Activated T-cell treated with anti-CD3 and anti-CD28 coated beads, Interleukin-2, amount 50 U/mL, for 24 hours (primary cell): Measurements from ENCODE around the gene MGMT.
A peak's percentile ranks its signal among the peaks of the same experiment; 100 is the strongest.

Experiments
- DNase-seq: peaks from one replicate; pipeline ENCODE4 v3.0.0-alpha.2; 2020
- H3K27ac Mint-ChIP-seq: 2 replicates; pipeline ENCODE4 v1.8.0; 2020; ENCODE audit warnings: mild to moderate bottlenecking, mixed read lengths
- H3K27me3 Mint-ChIP-seq: 2 replicates; pipeline ENCODE4 v1.8.0; 2020; ENCODE audit warnings: mixed read lengths
- H3K36me3 Mint-ChIP-seq: 2 replicates; pipeline ENCODE4 v1.8.0; 2020; ENCODE audit warnings: low read depth, mixed read lengths
- H3K4me1 Mint-ChIP-seq: 2 replicates; pipeline ENCODE4 v1.8.0; 2020; ENCODE audit warnings: low read depth, mixed read lengths
- H3K4me3 Mint-ChIP-seq: 2 replicates; pipeline ENCODE4 v1.8.0; 2020; ENCODE audit warnings: mild to moderate bottlenecking, moderate library complexity, mixed read lengths
- H3K9me3 Mint-ChIP-seq: 2 replicates; pipeline ENCODE4 v1.8.0; 2020; ENCODE audit warnings: mixed read lengths

MGMT gene

DNA sequence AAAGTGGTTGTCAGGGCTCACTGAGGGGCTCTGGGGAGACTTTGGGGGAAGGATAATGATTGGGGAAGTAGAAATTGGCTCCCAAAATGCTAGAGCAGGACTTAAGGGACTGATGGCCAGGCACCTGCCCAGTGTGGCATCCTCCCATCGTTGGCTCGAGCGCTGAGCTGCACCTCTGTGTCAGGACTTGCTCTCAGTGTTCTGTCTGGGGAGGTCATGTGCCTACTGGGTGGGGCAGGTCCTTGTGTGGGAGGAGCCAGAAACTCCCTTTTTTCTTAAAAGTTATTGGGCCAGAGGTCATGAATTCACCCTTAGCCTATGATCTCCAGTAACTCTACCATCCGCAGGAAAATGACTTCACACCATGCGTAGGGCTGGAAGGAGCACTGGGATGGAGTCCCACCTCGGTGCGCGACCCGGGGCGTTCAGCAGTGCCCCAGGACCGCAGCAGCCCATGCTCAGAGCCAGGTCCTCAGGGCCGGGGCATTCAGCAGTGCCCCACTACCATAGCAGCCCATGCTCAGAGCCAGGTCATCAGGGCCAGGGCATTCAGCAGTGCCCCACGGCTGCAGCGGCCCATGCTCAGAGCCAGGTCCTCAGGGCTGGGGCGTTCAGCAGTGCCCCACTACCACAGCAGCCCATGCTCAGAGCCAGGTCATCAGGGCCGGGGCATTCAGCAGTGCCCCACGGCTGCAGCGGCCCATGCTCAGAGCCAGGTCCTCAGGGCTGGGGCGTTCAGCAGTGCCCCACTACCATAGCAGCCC, 275.1 kb downstream of the MGMT start:
- Mint-ChIP-seq H3K9me3 (peaks cover 33% of the 10 kb centered on the region), H3K36me3 (peaks cover 70% of the 10 kb centered on the region), H3K4me1 (no peaks in the 10 kb centered on the region), H3K4me3 (no peak overlapping the region), H3K27ac (no peak overlapping the region), H3K27me3 (no peaks in the 10 kb centered on the region)
- peak; percentile 3 for DNase-seq

DNA sequence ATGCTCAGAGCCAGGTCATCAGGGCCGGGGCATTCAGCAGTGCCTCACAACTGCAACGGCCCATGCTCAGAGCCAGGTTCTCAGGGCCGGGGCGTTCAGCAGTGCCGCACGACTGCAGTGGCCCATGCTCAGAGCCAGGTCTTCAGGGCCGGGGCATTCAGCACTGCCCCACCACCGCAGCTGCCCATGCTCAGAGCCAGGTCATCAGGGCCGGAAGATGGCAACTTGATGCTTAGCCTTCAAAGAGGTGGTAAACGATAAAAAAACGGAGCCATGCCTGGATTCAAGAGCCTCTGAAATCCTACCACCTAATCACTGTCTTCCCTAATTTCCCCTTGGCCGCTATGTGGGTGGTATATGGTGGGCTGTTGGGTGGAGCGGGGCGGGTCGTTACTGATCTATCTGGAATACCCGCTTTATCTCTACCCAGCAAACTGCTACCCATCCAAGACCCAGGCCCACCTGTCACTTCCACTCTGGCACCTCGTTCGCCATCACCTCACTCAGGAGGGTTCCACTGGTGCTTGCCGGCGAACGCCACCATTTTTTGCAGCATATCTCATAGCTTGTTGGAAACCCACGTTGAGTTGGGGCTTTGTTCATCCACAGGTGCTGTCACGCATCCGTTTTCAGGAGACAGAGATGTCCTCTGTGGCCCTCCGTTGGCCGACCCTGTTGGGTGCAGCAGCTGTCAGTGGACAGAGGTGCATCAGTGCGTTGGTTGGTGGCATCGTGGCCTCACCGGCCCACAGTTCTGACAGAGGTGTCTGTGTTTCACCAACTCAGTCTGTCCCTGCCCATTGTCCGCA, 275.9 kb downstream of the MGMT start:
- Mint-ChIP-seq H3K27ac (no peak overlapping the region), H3K36me3 (peaks cover 72% of the 10 kb centered on the region), H3K4me3 (no peak overlapping the region), H3K27me3 (no peaks in the 10 kb centered on the region), H3K9me3 (peaks cover 40% of the 10 kb centered on the region), H3K4me1 (no peaks in the 10 kb centered on the region)
- DNase-seq: peak; percentile 5

DNA sequence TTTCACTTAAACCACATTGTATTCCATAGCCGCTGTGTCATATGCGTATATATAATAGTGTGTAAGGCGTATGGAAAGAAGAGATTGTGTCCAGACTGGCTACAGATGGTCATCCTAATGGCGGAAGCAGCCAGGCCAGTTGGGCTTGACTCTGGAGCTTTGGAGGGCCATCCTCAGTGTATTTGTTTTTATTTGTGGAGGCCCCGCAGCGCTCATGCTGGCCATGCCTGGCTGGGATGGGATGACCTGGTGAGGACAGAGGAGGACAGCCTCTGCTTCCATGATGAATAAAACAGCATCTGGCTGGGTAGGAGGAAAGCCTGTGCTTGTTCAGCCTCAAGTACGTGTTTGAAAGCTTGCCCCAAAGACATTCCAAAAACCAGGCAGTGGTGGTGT, 276.7 kb downstream of the MGMT start:
- Mint-ChIP-seq H3K27ac (no peak overlapping the region), H3K9me3 (peaks cover 47% of the 10 kb centered on the region), H3K27me3 (no peaks in the 10 kb centered on the region), H3K36me3 (peaks cover 73% of the 10 kb centered on the region), H3K4me3 (no peak overlapping the region), H3K4me1 (no peaks in the 10 kb centered on the region)
- DNase-seq: no peak

DNA sequence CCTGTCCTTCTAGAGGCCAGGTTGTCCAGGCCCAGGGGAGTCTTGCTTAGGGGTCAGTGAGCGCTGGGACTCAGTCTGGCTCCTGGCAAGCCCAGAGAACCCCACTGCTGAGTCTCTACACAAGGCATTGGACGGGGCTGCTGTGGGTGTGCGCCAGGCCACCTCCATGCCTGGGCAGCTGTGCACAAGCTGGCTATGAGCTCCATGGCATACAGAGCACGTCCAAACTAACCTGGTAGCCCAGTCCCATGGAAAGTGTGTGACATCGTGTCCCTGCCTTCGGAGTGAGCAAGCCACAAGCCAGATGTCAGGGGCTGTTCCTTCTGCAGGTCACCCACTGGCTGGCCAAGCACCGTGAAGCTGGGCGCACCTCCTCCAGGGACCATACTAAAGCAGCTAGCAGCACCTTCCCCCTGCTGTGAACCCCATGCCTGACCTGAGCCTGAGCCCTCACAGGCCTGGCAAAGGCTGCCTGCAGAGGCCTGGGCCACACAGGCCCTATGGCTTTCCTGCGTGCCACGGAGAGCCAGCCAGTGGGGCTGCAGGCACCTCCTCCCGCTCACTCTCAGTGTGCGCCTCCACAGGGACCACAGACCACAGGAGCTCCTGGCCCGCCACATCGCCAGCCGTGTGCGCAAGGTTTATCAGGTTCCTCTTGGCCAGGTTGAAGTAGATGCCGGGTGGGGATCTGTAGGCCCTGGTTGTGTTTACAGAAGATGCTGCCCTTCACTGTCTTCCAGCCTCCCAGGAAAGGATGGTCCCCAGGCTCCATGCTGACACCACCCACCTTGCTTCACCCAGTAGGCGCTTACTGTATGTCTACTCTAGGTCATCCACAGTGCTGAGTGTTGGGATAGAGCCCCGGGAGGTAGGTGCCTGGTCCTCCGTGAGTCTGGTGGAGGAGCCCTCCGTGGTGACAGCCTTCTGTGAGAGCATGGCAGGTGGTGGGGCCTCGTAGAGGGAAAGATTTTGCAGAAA, 277.4 kb downstream of the MGMT start:
- peaks cover 73% of the 10 kb centered on the region for H3K36me3 Mint-ChIP-seq
- H3K27ac Mint-ChIP-seq: no peak overlapping the region
- peaks cover 52% of the 10 kb centered on the region for H3K9me3 Mint-ChIP-seq
- no peaks in the 10 kb centered on the region for H3K27me3 Mint-ChIP-seq
- H3K4me1 Mint-ChIP-seq: no peaks in the 10 kb centered on the region
- peak; percentile 15 for DNase-seq
- no peak overlapping the region for H3K4me3 Mint-ChIP-seq

DNA sequence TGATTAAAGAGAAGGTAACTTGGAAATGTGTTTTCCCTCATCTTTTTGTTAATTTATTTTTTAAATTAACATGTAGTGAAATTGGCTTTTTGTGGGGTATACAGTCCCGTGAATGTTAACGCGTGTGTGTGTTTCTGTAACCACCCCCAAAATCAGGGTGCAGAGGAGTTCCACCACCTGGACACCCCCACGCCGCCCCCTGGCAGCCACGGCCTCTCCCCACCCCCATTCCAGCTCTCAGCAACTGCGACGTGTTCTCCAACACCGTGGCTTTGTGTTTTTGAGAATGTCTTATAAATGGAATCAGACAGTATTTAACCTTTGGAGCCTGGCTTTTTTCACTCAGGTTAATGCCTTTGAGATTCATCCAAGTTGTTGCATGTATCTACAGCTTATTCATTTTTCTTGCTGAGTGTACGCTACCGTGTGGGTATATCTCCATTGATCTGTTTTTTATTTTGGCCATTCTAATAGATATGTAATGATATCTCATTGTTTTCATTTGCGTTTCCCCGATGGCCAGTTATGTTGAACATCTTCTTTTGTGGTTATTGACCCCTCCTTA, 278.2 kb downstream of the MGMT start:
- Mint-ChIP-seq H3K9me3 (peaks cover 50% of the 10 kb centered on the region), H3K27me3 (no peaks in the 10 kb centered on the region), H3K4me1 (no peaks in the 10 kb centered on the region), H3K4me3 (no peak overlapping the region), H3K27ac (no peak overlapping the region), H3K36me3 (peaks cover 67% of the 10 kb centered on the region)
- DNase-seq: no peak

DNA sequence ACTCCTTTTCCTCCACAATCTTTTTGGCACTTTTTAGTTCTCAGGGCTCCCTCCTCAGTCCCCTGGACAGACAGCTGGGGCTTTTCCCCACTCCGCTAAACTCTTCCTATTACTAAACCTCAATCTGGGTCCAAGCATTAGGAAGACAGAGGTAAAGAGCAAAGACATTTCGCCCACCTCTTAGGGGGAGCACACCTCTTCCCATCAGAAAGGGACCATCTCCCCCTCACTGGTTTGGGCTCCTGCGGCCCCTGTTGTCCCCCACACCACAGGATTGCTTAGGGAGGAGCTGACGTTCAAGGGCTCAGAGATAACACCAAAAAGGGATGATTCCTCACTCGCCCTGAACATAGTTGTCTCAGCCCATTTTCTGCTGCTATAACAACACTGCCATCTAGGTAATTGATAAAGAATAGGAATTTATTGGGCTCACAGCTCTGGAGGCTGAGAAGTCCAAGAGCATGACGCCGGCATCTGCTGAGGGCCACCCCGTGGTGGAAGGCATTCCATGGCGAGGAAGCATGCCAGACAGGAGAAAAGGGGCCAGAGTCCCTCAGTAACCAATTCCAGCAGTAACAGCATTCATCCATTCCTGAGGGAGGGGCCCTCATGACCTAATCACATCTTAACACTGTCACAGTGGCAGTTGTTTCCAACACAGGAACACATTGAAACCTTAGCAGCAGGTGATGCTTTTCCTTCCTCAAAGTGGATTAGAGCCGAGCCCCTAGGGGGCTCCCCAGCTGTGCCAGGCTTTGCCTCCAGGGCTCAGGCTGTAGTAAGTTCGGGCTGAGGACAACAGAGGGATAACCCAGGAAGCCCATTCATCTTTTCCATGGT, 287.4 kb downstream of the MGMT start:
- Mint-ChIP-seq H3K36me3 (peaks cover 73% of the 10 kb centered on the region), H3K27ac (no peak overlapping the region), H3K4me1 (peaks cover 13% of the 10 kb centered on the region), H3K9me3 (peaks cover 34% of the 10 kb centered on the region), H3K4me3 (no peak overlapping the region), H3K27me3 (no peaks in the 10 kb centered on the region)
- DNase-seq: no peak

DNA sequence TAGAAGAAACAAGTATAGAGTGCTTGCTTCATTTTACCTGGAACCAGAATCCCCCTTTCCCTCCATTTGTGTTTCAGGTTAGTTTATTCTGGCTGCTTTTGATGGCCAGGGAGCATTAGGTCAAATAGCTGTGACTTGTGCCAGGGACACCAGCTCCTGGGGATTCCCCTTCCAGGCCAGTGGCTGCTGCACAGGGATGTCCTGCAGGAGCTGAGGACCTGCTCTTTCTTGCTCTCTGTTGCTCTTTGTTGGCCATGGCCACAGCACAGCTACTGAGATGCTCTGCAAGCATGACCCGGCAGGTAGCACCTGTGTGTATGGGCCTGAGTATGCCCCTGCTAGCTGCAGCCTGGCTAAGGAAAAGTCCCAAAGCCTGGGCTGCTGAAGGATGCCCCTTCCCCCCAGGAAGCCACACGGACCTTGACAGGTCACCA, 288.1 kb downstream of the MGMT start:
- H3K4me1 Mint-ChIP-seq: peaks cover 13% of the 10 kb centered on the region
- H3K9me3 Mint-ChIP-seq: peaks cover 29% of the 10 kb centered on the region
- DNase-seq: no peak
- no peaks in the 10 kb centered on the region for H3K27me3 Mint-ChIP-seq
- H3K27ac Mint-ChIP-seq: no peak overlapping the region
- H3K36me3 Mint-ChIP-seq: peaks cover 79% of the 10 kb centered on the region
- H3K4me3 Mint-ChIP-seq: no peak overlapping the region

DNA sequence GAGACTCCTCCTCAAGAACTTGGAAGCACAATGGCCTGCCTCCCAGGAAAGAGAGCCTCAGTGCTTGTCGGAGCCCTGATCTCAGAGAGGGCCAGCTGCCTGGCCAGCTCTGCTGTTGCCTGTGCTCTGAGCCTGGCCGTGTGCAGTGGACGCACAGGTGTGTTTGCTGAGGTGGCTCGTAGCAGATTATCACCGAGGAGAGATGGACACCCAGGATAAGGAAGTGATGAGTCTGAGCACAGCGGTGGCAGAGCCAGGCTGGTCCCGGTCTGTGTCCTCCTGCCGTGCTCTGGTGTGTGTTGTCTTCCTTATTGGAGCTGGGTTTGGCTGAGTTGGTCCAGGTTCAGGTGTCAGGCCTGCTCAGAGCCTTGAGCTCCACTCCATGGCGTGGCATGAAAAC, 288.6 kb downstream of the MGMT start:
- H3K4me1 Mint-ChIP-seq: peaks cover 13% of the 10 kb centered on the region
- no peak for DNase-seq
- H3K4me3 Mint-ChIP-seq: no peak overlapping the region
- H3K36me3 Mint-ChIP-seq: peaks cover 81% of the 10 kb centered on the region
- H3K27ac Mint-ChIP-seq: no peak overlapping the region
- H3K9me3 Mint-ChIP-seq: peaks cover 25% of the 10 kb centered on the region
- no peaks in the 10 kb centered on the region for H3K27me3 Mint-ChIP-seq

DNA sequence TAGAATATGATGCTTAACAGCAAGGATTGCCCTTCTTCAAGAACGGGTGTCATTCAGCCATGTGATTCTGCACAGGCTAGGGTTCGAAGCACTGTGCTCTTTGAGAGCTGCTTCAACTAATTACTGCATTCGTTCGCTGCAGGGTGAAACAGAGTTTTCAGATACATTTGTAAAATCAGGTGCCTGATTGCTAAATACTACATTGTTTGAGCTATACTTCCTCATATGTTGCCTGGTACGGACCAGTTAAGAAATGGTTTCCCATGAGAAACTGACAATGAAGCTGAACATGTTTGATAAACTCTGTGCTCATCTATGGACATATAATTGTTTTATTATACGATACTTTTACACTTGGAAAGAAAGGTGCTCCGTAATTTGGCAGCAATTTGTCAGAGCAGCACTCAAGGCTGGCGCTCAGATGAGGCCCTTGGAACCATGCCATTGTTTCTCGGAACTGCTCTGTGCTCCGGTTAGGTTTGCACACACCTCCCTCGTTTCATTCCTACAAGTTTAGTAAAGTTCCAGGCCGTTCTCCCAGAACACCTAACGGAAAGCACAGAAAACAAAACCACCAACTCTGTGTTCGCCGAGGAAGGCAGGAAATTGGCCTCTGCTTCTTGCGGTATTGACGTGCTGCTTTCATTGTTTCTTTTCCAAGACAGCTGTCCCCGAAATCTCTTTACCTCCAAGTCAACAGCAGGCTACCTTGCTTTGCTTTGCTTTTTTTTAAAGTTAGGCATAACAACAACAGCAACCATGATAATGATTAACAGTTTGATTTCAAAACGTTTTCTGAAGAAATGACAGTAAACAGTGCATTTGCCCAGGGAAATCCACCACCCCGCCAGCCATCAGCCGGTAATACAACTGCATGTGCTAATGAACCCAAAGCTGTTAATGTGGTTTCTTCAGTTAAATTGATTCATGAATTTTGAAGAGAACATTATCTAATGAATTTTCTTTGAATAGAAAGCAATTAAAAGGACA, 290.2 kb downstream of the MGMT start:
- Mint-ChIP-seq H3K9me3 (peaks cover 16% of the 10 kb centered on the region), H3K36me3 (peaks cover 84% of the 10 kb centered on the region), H3K27ac (no peak overlapping the region), H3K27me3 (no peaks in the 10 kb centered on the region), H3K4me3 (peak overlapping the region; percentile 25), H3K4me1 (peaks cover 13% of the 10 kb centered on the region)
- peak; percentile 11 for DNase-seq

DNA sequence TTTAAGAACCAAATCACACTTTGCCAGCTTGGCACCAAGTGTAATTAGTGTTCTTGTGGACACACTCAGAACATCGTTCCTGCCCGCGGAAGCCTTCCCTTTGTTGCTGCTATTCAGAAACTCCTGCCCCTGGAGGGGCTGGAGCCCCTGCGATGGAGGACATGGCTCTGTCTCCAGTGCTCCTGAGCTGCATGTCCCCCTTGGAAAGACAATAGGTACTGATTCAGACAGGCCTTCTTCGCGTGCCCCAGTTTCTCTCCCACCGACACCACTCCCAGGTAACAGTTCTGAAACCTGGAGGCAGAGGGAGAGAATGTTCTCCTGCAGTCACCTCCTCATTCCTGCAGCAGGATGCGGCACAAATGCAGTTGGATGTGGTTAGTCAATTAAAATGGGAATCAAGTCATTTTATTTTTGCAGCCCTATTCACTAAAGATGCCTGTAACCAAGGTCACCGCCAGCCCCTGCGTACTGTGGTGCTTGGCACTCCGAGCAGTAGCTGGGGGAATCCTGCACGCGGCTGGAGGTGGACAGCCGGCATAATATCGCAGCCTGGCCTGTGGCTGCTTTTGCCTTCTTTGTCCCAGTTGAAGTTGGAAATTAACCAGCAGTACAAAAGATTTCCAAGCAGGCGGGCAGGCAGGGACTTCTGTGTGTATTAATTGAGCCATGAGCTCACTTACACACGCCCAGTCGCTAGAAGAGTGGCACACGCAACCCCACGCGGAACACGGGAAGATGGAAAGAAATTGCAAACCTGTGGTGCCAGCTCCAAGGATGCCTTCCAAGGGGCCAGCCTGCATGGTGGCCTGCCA, 291.4 kb downstream of the MGMT start:
- no peaks in the 10 kb centered on the region for H3K27me3 Mint-ChIP-seq
- H3K36me3 Mint-ChIP-seq: peaks cover 85% of the 10 kb centered on the region
- no peak for DNase-seq
- H3K9me3 Mint-ChIP-seq: peaks cover 7% of the 10 kb centered on the region
- no peak overlapping the region for H3K27ac Mint-ChIP-seq
- H3K4me1 Mint-ChIP-seq: peaks cover 13% of the 10 kb centered on the region
- H3K4me3 Mint-ChIP-seq: no peak overlapping the region

DNA sequence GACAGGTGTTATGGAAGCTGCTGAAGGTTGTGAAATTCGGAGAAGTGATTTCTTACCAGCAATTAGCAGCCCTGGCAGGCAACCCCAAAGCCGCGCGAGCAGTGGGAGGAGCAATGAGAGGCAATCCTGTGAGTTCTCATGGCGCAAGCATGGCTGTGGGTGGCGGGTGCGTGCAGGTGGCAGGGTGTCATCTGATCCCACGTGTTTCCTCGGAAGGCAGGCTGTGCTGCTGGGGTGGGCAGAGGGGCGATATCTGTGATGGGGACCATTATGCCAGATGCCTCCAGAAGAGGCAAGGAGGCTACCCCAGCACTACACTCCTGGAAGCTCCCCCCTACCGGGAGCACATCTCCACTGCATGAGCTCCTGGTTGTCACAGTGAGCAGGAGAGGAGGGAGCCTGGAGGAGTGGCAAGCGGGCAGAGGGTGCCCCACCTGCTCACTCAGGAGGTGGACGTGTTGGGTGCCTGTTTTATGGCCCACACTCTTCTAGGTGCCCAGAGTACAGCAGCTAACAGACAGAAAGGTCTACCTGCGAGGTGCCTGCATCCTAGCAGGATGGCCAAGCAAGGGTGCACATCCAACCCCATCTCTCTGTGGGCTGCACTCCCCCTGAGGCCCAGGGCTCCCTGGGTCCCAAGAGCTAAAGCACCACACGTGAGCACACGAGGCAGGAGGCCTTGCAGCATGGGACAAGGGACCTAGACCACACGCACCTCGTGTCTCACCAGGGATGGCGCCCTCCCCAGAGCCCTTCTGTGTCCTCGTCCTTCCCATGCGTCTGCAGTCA, 292.4 kb downstream of the MGMT start:
- H3K4me3 Mint-ChIP-seq: no peak overlapping the region
- no peak overlapping the region for H3K27ac Mint-ChIP-seq
- H3K36me3 Mint-ChIP-seq: peaks cover 82% of the 10 kb centered on the region
- H3K27me3 Mint-ChIP-seq: no peaks in the 10 kb centered on the region
- no peaks in the 10 kb centered on the region for H3K9me3 Mint-ChIP-seq
- peaks cover 13% of the 10 kb centered on the region for H3K4me1 Mint-ChIP-seq
- DNase-seq: no peak
